ENCODE measurements around the gene RAB8B. TPM values are rescaled to one million over a fixed set of nuclear protein-coding genes. Genes with fewer than 3 reads are reported as not detected.

The RAB8B gene
- total and polyA plus RNA-seq, 2 of the 13 experiments (the other 11 are each of a cell fraction or from before 2014, with no cell fraction given) = 6.8 to 14.2 TPM

- TF ChIP-seq, protein P1, sequence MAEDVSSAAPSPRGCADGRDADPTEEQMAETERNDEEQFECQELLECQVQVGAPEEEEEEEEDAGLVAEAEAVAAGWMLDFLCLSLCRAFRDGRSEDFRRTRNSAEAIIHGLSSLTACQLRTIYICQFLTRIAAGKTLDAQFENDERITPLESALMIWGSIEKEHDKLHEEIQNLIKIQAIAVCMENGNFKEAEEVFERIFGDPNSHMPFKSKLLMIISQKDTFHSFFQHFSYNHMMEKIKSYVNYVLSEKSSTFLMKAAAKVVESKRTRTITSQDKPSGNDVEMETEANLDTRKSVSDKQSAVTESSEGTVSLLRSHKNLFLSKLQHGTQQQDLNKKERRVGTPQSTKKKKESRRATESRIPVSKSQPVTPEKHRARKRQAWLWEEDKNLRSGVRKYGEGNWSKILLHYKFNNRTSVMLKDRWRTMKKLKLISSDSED (CRISPR knock-in tag; IDR thresholded peaks at IDR 0.05) = no peak
- TF ChIP-seq NFIC (IDR thresholded peaks at IDR 0.05; ENCODE audit: low read length) = no peak
- TF ChIP-seq, protein P2, sequence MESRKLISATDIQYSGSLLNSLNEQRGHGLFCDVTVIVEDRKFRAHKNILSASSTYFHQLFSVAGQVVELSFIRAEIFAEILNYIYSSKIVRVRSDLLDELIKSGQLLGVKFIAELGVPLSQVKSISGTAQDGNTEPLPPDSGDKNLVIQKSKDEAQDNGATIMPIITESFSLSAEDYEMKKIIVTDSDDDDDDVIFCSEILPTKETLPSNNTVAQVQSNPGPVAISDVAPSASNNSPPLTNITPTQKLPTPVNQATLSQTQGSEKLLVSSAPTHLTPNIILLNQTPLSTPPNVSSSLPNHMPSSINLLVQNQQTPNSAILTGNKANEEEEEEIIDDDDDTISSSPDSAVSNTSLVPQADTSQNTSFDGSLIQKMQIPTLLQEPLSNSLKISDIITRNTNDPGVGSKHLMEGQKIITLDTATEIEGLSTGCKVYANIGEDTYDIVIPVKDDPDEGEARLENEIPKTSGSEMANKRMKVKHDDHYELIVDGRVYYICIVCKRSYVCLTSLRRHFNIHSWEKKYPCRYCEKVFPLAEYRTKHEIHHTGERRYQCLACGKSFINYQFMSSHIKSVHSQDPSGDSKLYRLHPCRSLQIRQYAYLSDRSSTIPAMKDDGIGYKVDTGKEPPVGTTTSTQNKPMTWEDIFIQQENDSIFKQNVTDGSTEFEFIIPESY (CRISPR knock-in tag; IDR thresholded peaks at IDR 0.05) = no peak
- peak; percentile 63; the same call in 1 of the 2 replicates for TF ChIP-seq ZNF296 (CRISPR knock-in tag; conservative IDR thresholded peaks at IDR 0.05)
- TF ChIP-seq, protein P3, sequence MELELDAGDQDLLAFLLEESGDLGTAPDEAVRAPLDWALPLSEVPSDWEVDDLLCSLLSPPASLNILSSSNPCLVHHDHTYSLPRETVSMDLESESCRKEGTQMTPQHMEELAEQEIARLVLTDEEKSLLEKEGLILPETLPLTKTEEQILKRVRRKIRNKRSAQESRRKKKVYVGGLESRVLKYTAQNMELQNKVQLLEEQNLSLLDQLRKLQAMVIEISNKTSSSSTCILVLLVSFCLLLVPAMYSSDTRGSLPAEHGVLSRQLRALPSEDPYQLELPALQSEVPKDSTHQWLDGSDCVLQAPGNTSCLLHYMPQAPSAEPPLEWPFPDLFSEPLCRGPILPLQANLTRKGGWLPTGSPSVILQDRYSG (CRISPR knock-in tag; IDR thresholded peaks at IDR 0.05) = no peak
- no peak for TF ChIP-seq ZNF879 (CRISPR knock-in tag; IDR thresholded peaks at IDR 0.05)
- TF ChIP-seq ZBTB38 (CRISPR knock-in tag; IDR thresholded peaks at IDR 0.05) = no peak
- no peak; the same call in 1 of the 2 replicates for TF ChIP-seq ZNF674 (CRISPR knock-in tag; IDR thresholded peaks at IDR 0.05; ENCODE audit: low read depth)
- TF ChIP-seq, protein P4, sequence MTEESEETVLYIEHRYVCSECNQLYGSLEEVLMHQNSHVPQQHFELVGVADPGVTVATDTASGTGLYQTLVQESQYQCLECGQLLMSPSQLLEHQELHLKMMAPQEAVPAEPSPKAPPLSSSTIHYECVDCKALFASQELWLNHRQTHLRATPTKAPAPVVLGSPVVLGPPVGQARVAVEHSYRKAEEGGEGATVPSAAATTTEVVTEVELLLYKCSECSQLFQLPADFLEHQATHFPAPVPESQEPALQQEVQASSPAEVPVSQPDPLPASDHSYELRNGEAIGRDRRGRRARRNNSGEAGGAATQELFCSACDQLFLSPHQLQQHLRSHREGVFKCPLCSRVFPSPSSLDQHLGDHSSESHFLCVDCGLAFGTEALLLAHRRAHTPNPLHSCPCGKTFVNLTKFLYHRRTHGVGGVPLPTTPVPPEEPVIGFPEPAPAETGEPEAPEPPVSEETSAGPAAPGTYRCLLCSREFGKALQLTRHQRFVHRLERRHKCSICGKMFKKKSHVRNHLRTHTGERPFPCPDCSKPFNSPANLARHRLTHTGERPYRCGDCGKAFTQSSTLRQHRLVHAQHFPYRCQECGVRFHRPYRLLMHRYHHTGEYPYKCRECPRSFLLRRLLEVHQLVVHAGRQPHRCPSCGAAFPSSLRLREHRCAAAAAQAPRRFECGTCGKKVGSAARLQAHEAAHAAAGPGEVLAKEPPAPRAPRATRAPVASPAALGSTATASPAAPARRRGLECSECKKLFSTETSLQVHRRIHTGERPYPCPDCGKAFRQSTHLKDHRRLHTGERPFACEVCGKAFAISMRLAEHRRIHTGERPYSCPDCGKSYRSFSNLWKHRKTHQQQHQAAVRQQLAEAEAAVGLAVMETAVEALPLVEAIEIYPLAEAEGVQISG (CRISPR knock-in tag; IDR thresholded peaks at IDR 0.05) = peak; percentile 100
- TF ChIP-seq ZNF563 (CRISPR knock-in tag; IDR thresholded peaks at IDR 0.05) = peak; percentile 71
- no peak for TF ChIP-seq ZNF282 (IDR thresholded peaks at IDR 0.05; ENCODE audit: partially characterized antibody)
- TF ChIP-seq, protein P5, sequence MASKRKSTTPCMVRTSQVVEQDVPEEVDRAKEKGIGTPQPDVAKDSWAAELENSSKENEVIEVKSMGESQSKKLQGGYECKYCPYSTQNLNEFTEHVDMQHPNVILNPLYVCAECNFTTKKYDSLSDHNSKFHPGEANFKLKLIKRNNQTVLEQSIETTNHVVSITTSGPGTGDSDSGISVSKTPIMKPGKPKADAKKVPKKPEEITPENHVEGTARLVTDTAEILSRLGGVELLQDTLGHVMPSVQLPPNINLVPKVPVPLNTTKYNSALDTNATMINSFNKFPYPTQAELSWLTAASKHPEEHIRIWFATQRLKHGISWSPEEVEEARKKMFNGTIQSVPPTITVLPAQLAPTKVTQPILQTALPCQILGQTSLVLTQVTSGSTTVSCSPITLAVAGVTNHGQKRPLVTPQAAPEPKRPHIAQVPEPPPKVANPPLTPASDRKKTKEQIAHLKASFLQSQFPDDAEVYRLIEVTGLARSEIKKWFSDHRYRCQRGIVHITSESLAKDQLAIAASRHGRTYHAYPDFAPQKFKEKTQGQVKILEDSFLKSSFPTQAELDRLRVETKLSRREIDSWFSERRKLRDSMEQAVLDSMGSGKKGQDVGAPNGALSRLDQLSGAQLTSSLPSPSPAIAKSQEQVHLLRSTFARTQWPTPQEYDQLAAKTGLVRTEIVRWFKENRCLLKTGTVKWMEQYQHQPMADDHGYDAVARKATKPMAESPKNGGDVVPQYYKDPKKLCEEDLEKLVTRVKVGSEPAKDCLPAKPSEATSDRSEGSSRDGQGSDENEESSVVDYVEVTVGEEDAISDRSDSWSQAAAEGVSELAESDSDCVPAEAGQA (IDR thresholded peaks at IDR 0.05; ENCODE audit: low read depth) = 0 out of 2 replicates have a peak, but pooled peaks have one; percentile 56
- TF ChIP-seq, protein P5 (CRISPR knock-in tag; IDR thresholded peaks at IDR 0.05; ENCODE audit: borderline replicate concordance) = peak; percentile 71
- TF ChIP-seq ZNF766 (CRISPR knock-in tag; IDR thresholded peaks at IDR 0.05; ENCODE audit: borderline replicate concordance) = peak; percentile 85; the same call in 1 of the 2 replicates
- TF ChIP-seq STAG1 (CRISPR knock-in tag; IDR thresholded peaks at IDR 0.05) = no peak
- no peak for TF ChIP-seq ZNF460 (CRISPR knock-in tag; IDR thresholded peaks at IDR 0.05; ENCODE audit: borderline replicate concordance)
Measured at GRCh38 chr15:63157118-63157843, 32.1 kb upstream of the RAB8B start, which contains the start of gene RPS27L (continued).

All from HepG2 (cell line).